IMR-90 (cell line): ENCODE measurements around the gene NGFR. TPM values are rescaled to one million over a fixed set of nuclear protein-coding genes. Genes with fewer than 3 reads are reported as not detected.

Source experiments
- ATAC-seq: fragments of 200-7000 bp; cut with Tn5 transposase; 2 replicates; pipeline ENCODE4 v1.9.1; 2020; ENCODE audit warnings: low read depth, mild to moderate bottlenecking, moderate library complexity
- BruUV-seq: library from RNA; stranded (reverse); fragments of 400-500 nt; replicated peaks from 2 replicates; lab custom pipeline; 2021; lab: Mats Ljungman, UMichigan
- CTCF ChIA-PET: fragments of 300-600 bp; formaldehyde crosslinking; extraction: SDS; loops from one replicate; lab custom pipeline; 2021; ENCODE audit warnings: antibody characterized with exemption; lab: Yijun Ruan, JAX
- POLR2A ChIA-PET: fragments of 300-600 bp; sonication (Branson Sonifier 250); formaldehyde crosslinking; loops from one replicate; lab custom pipeline; 2022; ENCODE audit warnings: antibody characterized with exemption; ENCODE audit not compliant: unreplicated experiment; lab: Charles Lee
- DNase-seq: peaks from one replicate; pipeline ENCODE4 v3.0.0; 2013
- H2AFZ ChIP-seq: replicated peaks from 2 replicates; pipeline ENCODE3; 2013; ENCODE audit warnings: low read length, mild to moderate bottlenecking; ENCODE audit not compliant: poor library complexity
- H2AK5ac ChIP-seq: 2 replicates; pipeline ENCODE4 v1.6.1; 2013; ENCODE audit warnings: low read depth, low read length, inconsistent platforms
- H2AK9ac ChIP-seq: replicated peaks from 2 replicates; pipeline ENCODE3; 2013; ENCODE audit warnings: mild to moderate bottlenecking, low read depth, low read length, moderate library complexity; ENCODE audit not compliant: poor library complexity
- H2BK120ac ChIP-seq: 2 replicates; pipeline ENCODE4 v1.6.1; 2013; ENCODE audit warnings: low read depth, low read length, inconsistent platforms
- H2BK15ac ChIP-seq: 3 replicates; pipeline ENCODE4 v1.6.1; 2013; ENCODE audit warnings: low read depth, low read length, inconsistent platforms
- H2BK20ac ChIP-seq: 2 replicates; pipeline ENCODE4 v1.6.1; 2013; ENCODE audit warnings: low read depth, mild to moderate bottlenecking, inconsistent platforms, low read length, moderate library complexity
- H2BK5ac ChIP-seq: 2 replicates; pipeline ENCODE4 v1.6.1; 2013; ENCODE audit warnings: mild to moderate bottlenecking, low read depth, low read length, inconsistent platforms; ENCODE audit not compliant: poor library complexity, severe bottlenecking
- H3K14ac ChIP-seq: replicated peaks from 2 replicates; pipeline ENCODE4 v1.6.1; 2013; ENCODE audit warnings: low read depth, low read length, inconsistent platforms
- H3K18ac ChIP-seq: 2 replicates; pipeline ENCODE4 v1.6.1; 2013; ENCODE audit warnings: low read depth, low read length, control low read depth
- H3K23ac ChIP-seq: 2 replicates; pipeline ENCODE4 v1.6.1; 2013; ENCODE audit warnings: low read depth, low read length, inconsistent platforms
- H3K27ac ChIP-seq: 2 replicates; pipeline ENCODE4 v1.5.1; 2013; ENCODE audit warnings: mild to moderate bottlenecking, control low read depth, low read length; ENCODE audit not compliant: insufficient read depth
- H3K27me3 ChIP-seq: 2 replicates; pipeline ENCODE4 v1.6.1; 2013; ENCODE audit warnings: low read length; ENCODE audit not compliant: control insufficient read depth, insufficient read depth
- H3K36me3 ChIP-seq: 2 replicates; pipeline ENCODE4 v1.6.1; 2013; ENCODE audit warnings: low read length, mixed read lengths; ENCODE audit not compliant: control insufficient read depth, insufficient read depth
- H3K4ac ChIP-seq: 2 replicates; pipeline ENCODE4 v1.6.1; 2013; ENCODE audit warnings: low read depth, low read length, inconsistent platforms
- H3K4me1 ChIP-seq: 2 replicates; pipeline ENCODE4 v1.6.1; 2013; ENCODE audit warnings: low read length, mixed read lengths; ENCODE audit not compliant: control insufficient read depth, insufficient read depth
- H3K4me2 ChIP-seq: 2 replicates; pipeline ENCODE4 v1.6.1; 2013; ENCODE audit warnings: low read depth, mild to moderate bottlenecking, control low read depth, low read length, moderate library complexity
- H3K4me3 ChIP-seq: 2 replicates; pipeline ENCODE4 v1.5.1; 2013; ENCODE audit warnings: low read depth, mild to moderate bottlenecking, control low read depth, low read length, moderate library complexity; ENCODE audit not compliant: insufficient read depth
- H3K56ac ChIP-seq: 2 replicates; pipeline ENCODE4 v1.6.1; 2013; ENCODE audit warnings: low read length, inconsistent platforms; ENCODE audit not compliant: insufficient read depth; ENCODE audit errors: extremely low read depth
- H3K79me1 ChIP-seq, 2 experiments: 2 replicates each; pipeline ENCODE4 v1.6.1; 2013; ENCODE audit warnings: low read length in 2 of 2, inconsistent platforms in 1 of 2, low read depth in 1 of 2
- H3K9ac ChIP-seq: 2 replicates; pipeline ENCODE4 v1.6.1; 2013; ENCODE audit warnings: low read depth, low read length, control low read depth
- H3K9me1 ChIP-seq: 2 replicates; pipeline ENCODE4 v1.6.1; 2013; ENCODE audit warnings: low read length, inconsistent platforms; ENCODE audit not compliant: insufficient read depth
- H3K9me3 ChIP-seq: 2 replicates; pipeline ENCODE4 v1.6.1; 2013; ENCODE audit warnings: low read length; ENCODE audit not compliant: control insufficient read depth, insufficient read depth
- H4K20me1 ChIP-seq: 2 replicates; pipeline ENCODE4 v1.6.1; 2013; ENCODE audit warnings: low read length, inconsistent platforms; ENCODE audit not compliant: insufficient read depth
- H4K5ac ChIP-seq: 2 replicates; pipeline ENCODE4 v1.6.1; 2013; ENCODE audit warnings: mild to moderate bottlenecking, low read depth, low read length, control low read depth
- H4K8ac ChIP-seq, 2 experiments: 2 replicates each; pipeline ENCODE4 v1.6.1; 2013; ENCODE audit warnings: low read depth in 2 of 2, low read length in 2 of 2, control low read depth in 1 of 2, inconsistent platforms in 1 of 2
- H4K91ac ChIP-seq: 2 replicates; pipeline ENCODE4 v1.6.1; 2013; ENCODE audit warnings: low read depth, low read length, inconsistent platforms; ENCODE audit not compliant: insufficient read depth
- BHLHE40 ChIP-seq: fragments of 150-350 bp; IDR thresholded peaks from 2 replicates; pipeline ENCODE4 v1.6.1; 2016; ENCODE audit warnings: mild to moderate bottlenecking, low read depth, low read length
- CEBPB ChIP-seq: IDR thresholded peaks from 2 replicates; pipeline ENCODE4 v1.6.1; 2012; ENCODE audit warnings: low read depth, low read length, improper control_type of control experiment
- CHD1 ChIP-seq: IDR thresholded peaks from 2 replicates; pipeline ENCODE4 v1.6.1; 2012; ENCODE audit warnings: low read depth, low read length, improper control_type of control experiment
- MAFK ChIP-seq: IDR thresholded peaks from 2 replicates; pipeline ENCODE4 v1.6.1; 2012; ENCODE audit warnings: low read depth, low read length, improper control_type of control experiment
- NFE2L2 ChIP-seq: fragments of 150-350 bp; IDR thresholded peaks from 2 replicates; pipeline ENCODE4 v1.6.1; 2016; ENCODE audit warnings: low read depth, mild to moderate bottlenecking, low read length
- RAD21 ChIP-seq: IDR thresholded peaks from 2 replicates; pipeline ENCODE4 v1.6.1; 2012; ENCODE audit warnings: low read length, improper control_type of control experiment
- RCOR1 ChIP-seq: IDR thresholded peaks from 2 replicates; pipeline ENCODE4 v1.6.1; 2012; ENCODE audit warnings: mild to moderate bottlenecking, low read length, improper control_type of control experiment; ENCODE audit not compliant: insufficient replicate concordance
- SMC3 ChIP-seq: fragments of 150-350 bp; IDR thresholded peaks from 2 replicates; pipeline ENCODE4 v1.6.1; 2016; ENCODE audit warnings: low read depth, mild to moderate bottlenecking, antibody characterized with exemption, low read length, moderate library complexity
- WGBS, 2 experiments: methylation state at CpG; one replicate each; pipeline versions ENCODE4 v1.1.5 to v1.1.7; 2013; ENCODE audit warnings: missing lambda C conversion rate in 2 of 2; ENCODE audit not compliant: insufficient read length in 1 of 2; ENCODE audit errors: extremely low coverage in 2 of 2; 5-methylcytosine and 5-hydroxymethylcytosine counted together
- dilution Hi-C: fragments of 300-500 bp; cut with HindIII; formaldehyde crosslinking; loops from one replicate; pipeline ENCODE4 v1.14.3; 2018; ENCODE audit warnings: low sequenced_read_pairs; ENCODE audit not compliant: unreplicated experiment
- in situ Hi-C: fragments of 300-500 bp; cut with MboI; formaldehyde crosslinking; loops from 3 replicates; pipeline ENCODE4 v1.14.3; 2019; ENCODE audit warnings: low sequenced_read_pairs, inconsistent platforms, mixed read lengths
- intact Hi-C: fragments of 100-400 bp; cut with micrococcal nuclease; formaldehyde crosslinking; loops from 2 replicates; pipeline ENCODE4 v1.10.0; 2022
- polyA plus RNA-seq, 3 experiments: library from polyadenylated mRNA; depleted of rRNA; stranded (reverse); fragments of >200 nt; gene quantifications; 2 replicates each; pipeline ENCODE4 v1.2.3, GENCODE V29; 2012; ENCODE audit warnings: low replicate concordance in 1 of 3
- total RNA-seq: library from RNA; depleted of rRNA; stranded (reverse); fragments of >200 nt; gene quantifications from 2 replicates; pipeline ENCODE4 v1.2.3, GENCODE V29; 2012

Gene NGFR
- total and polyA plus RNA-seq, 2 of the 4 experiments (the other 2 are of a cell fraction) = 0.15 to 0.18 TPM

DNA sequence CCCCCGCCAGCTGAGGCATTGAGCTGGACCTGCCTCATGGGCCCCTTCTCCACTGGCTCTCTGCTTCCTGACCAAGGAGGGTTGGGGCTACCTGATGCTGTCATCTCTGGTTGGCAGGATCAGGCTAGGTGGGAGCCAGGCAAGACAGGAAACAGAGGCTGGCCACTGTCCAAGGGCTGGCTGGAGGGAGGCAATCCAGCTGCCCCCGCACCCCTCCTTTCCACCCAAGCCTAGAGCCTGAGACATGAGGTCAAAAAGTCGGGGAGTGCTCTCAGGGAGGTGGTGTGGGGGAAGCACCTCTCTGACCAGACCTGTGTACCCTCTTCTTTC lies 14.5 kb downstream of the NGFR start:
- ATAC-seq = no peak
- intact Hi-C loops = no loop called here
- dilution Hi-C loops = no loop called here
- ChIA-PET POLR2A (no interaction called here), CTCF (no interaction called here)
- Histone ChIP-seq H2BK120ac (no peak overlapping the region), H3K27me3 (peaks cover 61% of the 10 kb centered on the region), H2BK15ac (no peak overlapping the region), H3K23ac (no peak overlapping the region), H4K20me1 (no peaks in the 10 kb centered on the region; the same call in 1 of the 2 replicates), H2AK5ac (no peak overlapping the region), H3K4ac (no peak overlapping the region), H4K5ac (no peak overlapping the region), H3K18ac (no peak overlapping the region), H2AK9ac (no peak overlapping the region), H3K4me1 (0 out of 2 replicates have a peak, but pooled peaks cover 2% of the 10 kb centered on the region), H2BK20ac (no peak overlapping the region), H3K9ac (no peak overlapping the region), H3K4me2 (no peak overlapping the region), H4K8ac (no peak overlapping the region), H2AFZ (peak overlapping the region; percentile 27), H3K27ac (no peak overlapping the region), H2BK5ac (no peak overlapping the region), H3K56ac (no peak overlapping the region), H3K9me1 (no peaks in the 10 kb centered on the region), H3K14ac (no peak overlapping the region), H3K79me1 (no peaks in the 10 kb centered on the region), H3K9me3 (no peaks in the 10 kb centered on the region), H3K36me3 (no peaks in the 10 kb centered on the region), H4K91ac (no peak overlapping the region), H3K4me3 (no peak overlapping the region)
- DNase-seq = no peak
- in situ Hi-C loops = no loop called here
- BruUV-seq = no TSS peak
- no CpG with 5 or more reads among the region's 3 CpGs for WGBS, 2 experiments
- TF ChIP-seq CEBPB = no peak
- no peak for TF ChIP-seq BHLHE40
- no peak for TF ChIP-seq MAFK
- TF ChIP-seq RAD21 = no peak
- TF ChIP-seq CHD1 = no peak
- no peak for TF ChIP-seq NFE2L2
- TF ChIP-seq RCOR1 = no peak
- no peak for TF ChIP-seq SMC3
